ENCODE data around the gene SLC25A48. TPM values are rescaled to one million over a fixed set of nuclear protein-coding genes. Genes with fewer than 3 reads are reported as not detected.

SLC25A48 gene
- total and polyA plus RNA-seq, 2 of the 4 experiments (the other 2 are of a cell fraction): not detected

DNA sequence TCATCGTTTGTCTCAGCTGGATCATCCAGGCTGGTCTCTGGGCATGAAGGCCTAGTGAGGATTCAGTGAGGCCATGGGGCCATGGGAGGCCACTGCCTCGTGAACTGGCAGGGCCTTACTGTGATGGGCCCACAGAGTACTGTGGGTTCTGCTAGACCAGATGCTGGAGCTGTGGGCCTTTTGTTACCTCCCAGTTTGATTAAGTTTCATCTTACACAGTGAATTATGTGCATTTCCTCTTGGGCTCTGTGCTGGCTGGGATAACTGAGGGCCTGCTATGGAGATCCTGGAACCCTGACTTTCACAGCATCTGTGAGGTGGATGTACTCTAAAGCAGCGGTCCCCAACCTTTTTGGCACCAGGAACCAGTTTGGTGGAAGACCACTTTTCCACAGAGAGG lies 19.7 kb upstream of the SLC25A48 start:
- Histone ChIP-seq H2BK120ac (ENCODE audit: low read depth, low read length) (no peak overlapping the region), H4K20me1 (ENCODE audit: insufficient read depth, low read length) (no peaks in the 10 kb centered on the region), H3K9me1 (ENCODE audit: insufficient read depth, low read length) (no peaks in the 10 kb centered on the region), H2BK20ac (ENCODE audit: low read depth, low read length) (no peak overlapping the region), H3K4me1 (ENCODE audit: control insufficient read depth, insufficient read depth, low read length) (no peaks in the 10 kb centered on the region), H3K56ac (ENCODE audit: extremely low read depth, insufficient read depth, low read length) (no peak overlapping the region), H3K23ac (ENCODE audit: low read depth, low read length) (no peak overlapping the region), H2BK15ac (ENCODE audit: low read depth, low read length) (no peak overlapping the region), H3K4me3 (ENCODE audit: insufficient read depth, low read depth, low read length) (no peak overlapping the region), H3K9ac (ENCODE audit: low read depth, low read length) (no peak overlapping the region), H2AK5ac (ENCODE audit: low read depth, low read length) (no peak overlapping the region), H3K27me3 (ENCODE audit: control insufficient read depth, insufficient read depth, low read length) (peaks cover 3% of the 10 kb centered on the region; the same call in 1 of the 2 replicates), H3K4ac (ENCODE audit: low read depth, low read length) (no peak overlapping the region), H3K79me1 (ENCODE audit: low read depth in 1 of 2, low read length in 2 of 2) (no peaks in the 10 kb centered on the region), H3K36me3 (ENCODE audit: control insufficient read depth, insufficient read depth, low read length) (no peaks in the 10 kb centered on the region), H3K14ac (replicated peaks; ENCODE audit: low read depth, low read length) (no peak overlapping the region), H3K27ac (ENCODE audit: insufficient read depth, low read length) (no peak overlapping the region), H2AK9ac (replicated peaks; ENCODE audit: low read depth, low read length, poor library complexity) (no peak overlapping the region), H3K9me3 (ENCODE audit: control insufficient read depth, insufficient read depth, low read length) (no peaks in the 10 kb centered on the region), H2BK5ac (ENCODE audit: low read depth, low read length, poor library complexity, severe bottlenecking) (no peak overlapping the region), H3K18ac (ENCODE audit: low read depth, low read length) (no peak overlapping the region), H4K8ac (ENCODE audit: low read depth in 2 of 2, low read length in 2 of 2) (no peak overlapping the region), H4K91ac (ENCODE audit: insufficient read depth, low read depth, low read length) (no peak overlapping the region), H3K4me2 (ENCODE audit: low read depth, low read length) (no peak overlapping the region), H2AFZ (replicated peaks; ENCODE audit: low read length, poor library complexity) (no peak overlapping the region), H4K5ac (ENCODE audit: low read depth, low read length) (no peak overlapping the region)
- no TSS peak for BruUV-seq (replicated peaks)
- ChIA-PET CTCF (no interaction called here), POLR2A (ENCODE audit: unreplicated experiment) (no interaction called here)
- dilution Hi-C loops (cut with HindIII; ENCODE audit: low sequenced_read_pairs, unreplicated experiment) (no loop called here), intact Hi-C loops (cut with micrococcal nuclease) (no loop called here), in situ Hi-C loops (cut with MboI; ENCODE audit: low sequenced_read_pairs) (no loop called here)
- TF ChIP-seq CEBPB (IDR thresholded peaks at IDR 0.05; ENCODE audit: low read depth, low read length): no peak
- TF ChIP-seq, protein P1, sequence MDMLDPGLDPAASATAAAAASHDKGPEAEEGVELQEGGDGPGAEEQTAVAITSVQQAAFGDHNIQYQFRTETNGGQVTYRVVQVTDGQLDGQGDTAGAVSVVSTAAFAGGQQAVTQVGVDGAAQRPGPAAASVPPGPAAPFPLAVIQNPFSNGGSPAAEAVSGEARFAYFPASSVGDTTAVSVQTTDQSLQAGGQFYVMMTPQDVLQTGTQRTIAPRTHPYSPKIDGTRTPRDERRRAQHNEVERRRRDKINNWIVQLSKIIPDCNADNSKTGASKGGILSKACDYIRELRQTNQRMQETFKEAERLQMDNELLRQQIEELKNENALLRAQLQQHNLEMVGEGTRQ (IDR thresholded peaks at IDR 0.05; ENCODE audit: low read depth, low read length): no peak
- TF ChIP-seq, protein P2, sequence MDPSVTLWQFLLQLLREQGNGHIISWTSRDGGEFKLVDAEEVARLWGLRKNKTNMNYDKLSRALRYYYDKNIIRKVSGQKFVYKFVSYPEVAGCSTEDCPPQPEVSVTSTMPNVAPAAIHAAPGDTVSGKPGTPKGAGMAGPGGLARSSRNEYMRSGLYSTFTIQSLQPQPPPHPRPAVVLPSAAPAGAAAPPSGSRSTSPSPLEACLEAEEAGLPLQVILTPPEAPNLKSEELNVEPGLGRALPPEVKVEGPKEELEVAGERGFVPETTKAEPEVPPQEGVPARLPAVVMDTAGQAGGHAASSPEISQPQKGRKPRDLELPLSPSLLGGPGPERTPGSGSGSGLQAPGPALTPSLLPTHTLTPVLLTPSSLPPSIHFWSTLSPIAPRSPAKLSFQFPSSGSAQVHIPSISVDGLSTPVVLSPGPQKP (IDR thresholded peaks at IDR 0.05; ENCODE audit: borderline replicate concordance, low read depth, low read length): no peak
- TF ChIP-seq CHD1 (IDR thresholded peaks at IDR 0.05; ENCODE audit: low read depth, low read length): no peak
- no CpG with 5 or more reads among the region's 3 CpGs for WGBS, 2 experiments (ENCODE audit: extremely low coverage in 2 of 2, insufficient read length in 1 of 2)
- DNase-seq (no peak), ATAC-seq (ENCODE audit: low read depth) (no peak)
